Hepatocyte (in vitro differentiated cells): ENCODE data around the gene PKD1L1.

Experiments
- EZH2 ChIP-seq: fragments of 200-600 bp; sonication (generic); IDR thresholded peaks from 2 replicates; pipeline ENCODE4 v1.6.1; 2016; ENCODE audit warnings: antibody characterized with exemption, mild to moderate bottlenecking, borderline replicate concordance
- EZH2phosphoT487 ChIP-seq: fragments of 200-600 bp; sonication (generic); IDR thresholded peaks from one replicate; pipeline ENCODE4 v1.6.1; 2018; ENCODE audit warnings: antibody characterized with exemption, mild to moderate bottlenecking, low read depth, moderate library complexity; ENCODE audit not compliant: unreplicated experiment, severe bottlenecking
- TF ChIP-seq, protein P1 (sequence below): fragments of 200-600 bp; sonication (generic); IDR thresholded peaks from 2 replicates; pipeline ENCODE4 v1.5.1; 2016; ENCODE audit warnings: antibody characterized with exemption, mild to moderate bottlenecking; ENCODE audit not compliant: poor library complexity

DNA sequence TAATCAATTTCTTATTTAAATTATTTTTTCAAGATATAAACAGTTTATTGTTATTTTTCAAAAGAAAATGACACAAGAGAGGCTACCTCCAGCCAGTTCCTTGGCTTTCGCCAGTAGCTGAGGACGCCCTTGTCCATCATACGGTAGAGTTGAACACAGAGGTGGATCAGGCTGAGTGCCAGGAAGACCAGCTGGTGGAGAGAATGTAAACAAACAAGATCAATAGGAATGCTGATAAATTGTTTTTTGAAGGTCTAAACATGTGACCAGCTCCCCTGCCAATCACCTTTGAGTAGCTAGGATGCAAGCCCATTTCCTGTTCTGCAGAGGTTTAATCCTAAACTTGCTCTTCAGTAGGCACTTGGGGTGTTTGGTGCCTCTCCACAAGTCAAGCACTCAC lies 138.9 kb downstream of the PKD1L1 start:
- TF ChIP-seq EZH2phosphoT487 = no peak
- TF ChIP-seq, protein P1, sequence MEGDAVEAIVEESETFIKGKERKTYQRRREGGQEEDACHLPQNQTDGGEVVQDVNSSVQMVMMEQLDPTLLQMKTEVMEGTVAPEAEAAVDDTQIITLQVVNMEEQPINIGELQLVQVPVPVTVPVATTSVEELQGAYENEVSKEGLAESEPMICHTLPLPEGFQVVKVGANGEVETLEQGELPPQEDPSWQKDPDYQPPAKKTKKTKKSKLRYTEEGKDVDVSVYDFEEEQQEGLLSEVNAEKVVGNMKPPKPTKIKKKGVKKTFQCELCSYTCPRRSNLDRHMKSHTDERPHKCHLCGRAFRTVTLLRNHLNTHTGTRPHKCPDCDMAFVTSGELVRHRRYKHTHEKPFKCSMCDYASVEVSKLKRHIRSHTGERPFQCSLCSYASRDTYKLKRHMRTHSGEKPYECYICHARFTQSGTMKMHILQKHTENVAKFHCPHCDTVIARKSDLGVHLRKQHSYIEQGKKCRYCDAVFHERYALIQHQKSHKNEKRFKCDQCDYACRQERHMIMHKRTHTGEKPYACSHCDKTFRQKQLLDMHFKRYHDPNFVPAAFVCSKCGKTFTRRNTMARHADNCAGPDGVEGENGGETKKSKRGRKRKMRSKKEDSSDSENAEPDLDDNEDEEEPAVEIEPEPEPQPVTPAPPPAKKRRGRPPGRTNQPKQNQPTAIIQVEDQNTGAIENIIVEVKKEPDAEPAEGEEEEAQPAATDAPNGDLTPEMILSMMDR = no peak
- TF ChIP-seq EZH2 = no peak
